CD4-positive, alpha-beta memory T cell (primary cell): ENCODE results near the gene ZBTB20. TPM values are rescaled to one million over a fixed set of nuclear protein-coding genes. Genes with fewer than 3 reads are reported as not detected.

ENCODE experiments used
- CTCF ChIA-PET: fragments of 350-600 bp; sonication (Branson Sonifier 250); formaldehyde crosslinking; loops from one replicate; lab custom pipeline; 2021; ENCODE audit warnings: inconsistent platforms; ENCODE audit not compliant: partially characterized antibody; lab: Charles Lee
- POLR2A ChIA-PET: fragments of 350-600 bp; sonication (Branson Sonifier 250); formaldehyde crosslinking; loops from one replicate; lab custom pipeline; 2021; ENCODE audit not compliant: partially characterized antibody; lab: Charles Lee
- DNase-seq, 5 donors: peaks; one replicate each; pipeline versions ENCODE4 v3.0.0 to v3.0.0-alpha.2; 2020 to 2022; ENCODE audit warnings: mixed read lengths in 1 of 5
- H3K27ac ChIP-seq: one replicate; pipeline ENCODE4 v1.7.0; 2013; ENCODE audit warnings: low read depth, low read length
- H3K27me3 ChIP-seq: 2 replicates; pipeline ENCODE4 v1.7.0; 2013; ENCODE audit warnings: mild to moderate bottlenecking, low read length, moderate library complexity; ENCODE audit not compliant: insufficient read depth
- H3K36me3 ChIP-seq: 2 replicates; pipeline ENCODE4 v1.7.0; 2013; ENCODE audit warnings: mild to moderate bottlenecking, low read length, moderate library complexity; ENCODE audit not compliant: insufficient read depth
- H3K4me1 ChIP-seq: 2 replicates; pipeline ENCODE4 v1.7.0; 2013; ENCODE audit warnings: mild to moderate bottlenecking, low read length, moderate library complexity; ENCODE audit not compliant: insufficient read depth
- H3K4me3 ChIP-seq, 2 donors: one replicate each; pipeline ENCODE4 v1.7.0; 2013; ENCODE audit warnings: low read length in 2 of 2, mild to moderate bottlenecking in 1 of 2
- H3K9me3 ChIP-seq, 2 donors: one replicate each; pipeline ENCODE4 v1.7.0; 2013; ENCODE audit warnings: low read length in 2 of 2, control low read depth in 1 of 2; ENCODE audit not compliant: control insufficient read depth in 1 of 2
- H3K27ac Mint-ChIP-seq, 7 donors: one replicate each; pipeline ENCODE4 v1.8.0; 2020 to 2021; ENCODE audit warnings: mixed read lengths in 7 of 7, mild to moderate bottlenecking in 6 of 7, inconsistent platforms in 3 of 7, moderate library complexity in 3 of 7
- H3K27me3 Mint-ChIP-seq, 2 donors: one replicate each; pipeline ENCODE4 v1.8.0; 2020 to 2021; ENCODE audit warnings: mixed read lengths in 2 of 2
- H3K36me3 Mint-ChIP-seq, 2 donors: one replicate each; pipeline ENCODE4 v1.8.0; 2020 to 2021; ENCODE audit warnings: mixed read lengths in 2 of 2, inconsistent platforms in 1 of 2, mild to moderate bottlenecking in 1 of 2
- H3K4me1 Mint-ChIP-seq, 4 donors: one replicate each; pipeline ENCODE4 v1.8.0; 2020 to 2021; ENCODE audit warnings: mixed read lengths in 4 of 4, mild to moderate bottlenecking in 1 of 4
- H3K4me3 Mint-ChIP-seq, 8 donors: one replicate each; pipeline ENCODE4 v1.8.0; 2020 to 2021; ENCODE audit warnings: mixed read lengths in 8 of 8, mild to moderate bottlenecking in 7 of 8, moderate library complexity in 6 of 8, inconsistent platforms in 3 of 8
- H3K9me3 Mint-ChIP-seq, 8 donors: one replicate each; pipeline ENCODE4 v1.8.0; 2020 to 2021; ENCODE audit warnings: mixed read lengths in 8 of 8, mild to moderate bottlenecking in 5 of 8, inconsistent platforms in 3 of 8, moderate library complexity in 1 of 8
- intact Hi-C: fragments of 100-400 bp; cut with micrococcal nuclease; formaldehyde crosslinking; loops from one replicate; pipeline ENCODE4 v1.15.1; 2023
- polyA plus RNA-seq, 2 donors: library from polyadenylated mRNA; unstranded; fragments of 300-500 nt; fragmentation: Illumina TruSeq; gene quantifications; one replicate each; pipeline ENCODE4 v1.2.3, GENCODE V29; 2021
- total RNA-seq, 2 experiments: library from RNA; stranded (reverse); gene quantifications; one replicate each; pipeline ENCODE4 v1.2.3, GENCODE V29; 2021

Gene ZBTB20
- total and polyA plus RNA-seq, 4 experiments from 2014 or later, result 21.9 to 58.4 (median 41.4) TPM

DNA sequence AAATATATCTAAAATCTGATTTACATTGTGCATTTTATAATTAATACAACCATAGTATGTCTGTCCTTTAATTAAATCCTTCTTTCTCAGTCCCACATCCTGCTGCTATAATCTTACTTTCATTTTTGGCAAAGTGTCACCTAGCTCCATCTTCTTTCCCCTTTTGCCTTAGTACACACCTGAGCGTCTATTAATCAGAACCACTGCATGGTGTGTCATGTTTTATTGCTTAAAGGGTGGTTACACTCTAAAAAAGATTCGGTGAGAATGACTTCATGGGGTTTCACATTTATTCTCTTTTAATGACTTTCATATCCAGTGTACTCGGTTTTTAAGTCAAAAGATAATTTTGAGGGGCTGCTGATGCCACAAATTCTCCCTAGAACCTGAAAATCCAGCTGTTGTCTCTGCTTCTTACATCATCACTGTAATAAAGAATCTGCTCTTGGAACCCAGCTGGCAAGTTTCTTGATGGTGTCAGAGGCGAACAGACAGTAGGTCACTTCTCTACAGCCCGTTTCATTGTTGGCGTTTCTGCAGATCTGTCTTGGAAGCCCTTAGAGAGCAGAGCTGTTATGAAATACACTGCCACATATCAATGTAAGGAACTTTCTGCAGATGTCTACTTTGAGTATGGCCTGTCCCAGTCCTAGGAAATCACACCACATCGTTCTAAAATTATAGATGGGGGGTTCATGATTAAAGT is 753.6 kb downstream of the ZBTB20 start:
- no peaks in the 10 kb centered on the region for H3K9me3 Mint-ChIP-seq
- peaks cover 13% of the 10 kb centered on the region for H3K4me1 ChIP-seq
- POLR2A ChIA-PET, result interaction anchor here (0.6 to 2.1 kb wide), 2 partner anchors 86 to 179 kb away, joined by 3 to 4 read pairs; no protein-coding TSS in a partner anchor
- peaks cover 34 to 43% (median 35%) of the 10 kb centered on the region in 4 donors for H3K4me1 Mint-ChIP-seq
- no peaks in the 10 kb centered on the region for H3K36me3 ChIP-seq
- intact Hi-C loops, result no loop called here
- H3K9me3 ChIP-seq, result no peaks in the 10 kb centered on the region
- no peak overlapping the region for H3K27ac ChIP-seq
- peak overlapping the region in 3 of 8 donors; percentile 4 to 31 (median 13) for H3K4me3 Mint-ChIP-seq
- peaks cover 2 to 7% of the 10 kb centered on the region in 2 donors for H3K36me3 Mint-ChIP-seq
- no peak overlapping the region for H3K4me3 ChIP-seq
- peak overlapping the region in 1 of 7 donors; percentile 42 for H3K27ac Mint-ChIP-seq
- H3K27me3 Mint-ChIP-seq, result no peaks in the 10 kb centered on the region
- H3K27me3 ChIP-seq, result no peaks in the 10 kb centered on the region
- DNase-seq, result no peak
- CTCF ChIA-PET, result interaction anchor here (1.1 to 1.3 kb wide), 3 partner anchors 9 to 238 kb away, joined by 3 to 7 read pairs (median 3); no protein-coding TSS in a partner anchor

GRCh38 chr3:114392831-114393230 is 754.3 kb downstream of the ZBTB20 start:
- no peaks in the 10 kb centered on the region for H3K9me3 ChIP-seq
- Mint-ChIP-seq H3K4me3 (no peak overlapping the region), H3K27me3 (no peaks in the 10 kb centered on the region), H3K27ac (no peak overlapping the region), H3K9me3 (no peaks in the 10 kb centered on the region), H3K36me3 (peaks cover 2 to 11% of the 10 kb centered on the region in 2 donors), H3K4me1 (peaks cover 37 to 49% (median 38%) of the 10 kb centered on the region in 4 donors)
- H3K4me3 ChIP-seq, result no peak overlapping the region
- H3K4me1 ChIP-seq, result peaks cover 14% of the 10 kb centered on the region
- no peak overlapping the region for H3K27ac ChIP-seq
- no peaks in the 10 kb centered on the region for H3K27me3 ChIP-seq
- intact Hi-C loops, result no loop called here
- DNase-seq, result no peak
- CTCF ChIA-PET, result interaction anchor here (1.1 to 1.3 kb wide), 4 partner anchors 9 to 238 kb away, joined by 3 to 7 read pairs (median 3); no protein-coding TSS in a partner anchor
- POLR2A ChIA-PET, result interaction anchor here (0.6 to 2.1 kb wide), 2 partner anchors 85 to 178 kb away, joined by 3 to 4 read pairs; no protein-coding TSS in a partner anchor
- H3K36me3 ChIP-seq, result no peaks in the 10 kb centered on the region

DNA sequence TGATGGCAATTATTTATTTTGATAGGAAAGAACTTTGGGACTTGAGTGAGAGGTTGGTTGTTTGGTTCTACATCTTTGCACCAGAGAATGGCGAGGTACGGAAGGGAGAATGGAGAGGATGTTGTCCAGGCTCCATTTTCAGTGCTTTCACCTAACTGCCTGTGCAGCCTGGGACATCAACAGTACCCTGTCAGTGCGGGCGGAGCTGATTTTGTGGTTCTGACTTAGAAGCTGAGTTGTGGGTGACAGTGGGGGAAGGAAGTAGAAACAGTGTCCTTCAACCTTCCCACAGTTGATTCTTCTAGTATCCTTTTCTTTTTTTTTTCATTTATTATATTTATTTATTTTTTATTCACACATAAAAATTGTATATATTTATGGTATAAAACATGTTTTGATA is 757.9 kb downstream of the ZBTB20 start:
- POLR2A ChIA-PET, result interaction anchor here (1.4 kb wide), 1 partner anchor 20 kb away, joined by 3 read pairs; no protein-coding TSS in a partner anchor
- CTCF ChIA-PET, result interaction anchor here (0.7 to 1.1 kb wide), 3 partner anchors 29 to 245 kb away, joined by 3 read pairs; no protein-coding TSS in a partner anchor
- DNase-seq, result peak; percentile 8 to 46 (median 16)

DNA sequence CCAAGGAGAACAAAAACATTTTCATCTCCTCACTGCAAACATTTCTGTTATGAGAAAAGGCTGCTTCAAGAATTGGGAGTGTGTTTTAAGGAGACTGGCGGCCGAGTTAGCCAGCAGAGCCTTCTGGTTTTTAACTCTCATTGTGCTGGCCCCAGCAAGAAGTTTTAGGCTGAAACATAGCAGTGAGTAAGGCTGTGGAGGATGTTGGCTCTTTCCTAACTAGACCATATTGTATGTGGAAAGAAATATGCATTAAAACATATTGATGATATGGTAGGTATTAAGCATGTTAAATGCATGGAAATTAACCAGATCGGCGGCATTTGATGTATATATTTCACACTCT is 762.6 kb downstream of the ZBTB20 start:
- ChIA-PET POLR2A (interaction anchor here (0.5 to 1.0 kb wide), 3 partner anchors 32 to 171 kb away, joined by 3 read pairs; no protein-coding TSS in a partner anchor), CTCF (interaction anchor here (0.6 to 8.8 kb wide), 25 partner anchors 8 to 237 kb away, joined by 3 to 76 read pairs (median 4); no protein-coding TSS in a partner anchor)
- H3K27me3 Mint-ChIP-seq, result no peaks in the 10 kb centered on the region
- Histone ChIP-seq H3K27me3 (no peaks in the 10 kb centered on the region), H3K27ac (no peak overlapping the region), H3K4me1 (peaks cover 18% of the 10 kb centered on the region), H3K9me3 (no peaks in the 10 kb centered on the region), H3K4me3 (no peak overlapping the region), H3K36me3 (no peaks in the 10 kb centered on the region)
- intact Hi-C loops, result loop anchor here (5.0 kb wide), 2 partner anchors 1308 to 1398 kb away; no protein-coding TSS in a partner anchor
- H3K36me3 Mint-ChIP-seq, result peaks cover 9 to 23% of the 10 kb centered on the region in 2 donors
- peaks cover 12 to 17% (median 15%) of the 10 kb centered on the region in 4 donors for H3K4me1 Mint-ChIP-seq
- H3K27ac Mint-ChIP-seq, result peak overlapping the region in 2 of 7 donors; percentile 57 to 60
- H3K9me3 Mint-ChIP-seq, result no peaks in the 10 kb centered on the region
- no peak for DNase-seq
- peak overlapping the region in 7 of 8 donors; percentile 74 to 89 (median 85) for H3K4me3 Mint-ChIP-seq

More for the DNA sequence above, 757.9 kb downstream of the ZBTB20 start:
- H3K4me1 Mint-ChIP-seq, result peaks cover 36 to 49% (median 39%) of the 10 kb centered on the region in 4 donors
- H3K27me3 Mint-ChIP-seq, result no peaks in the 10 kb centered on the region
- Histone ChIP-seq H3K9me3 (no peaks in the 10 kb centered on the region), H3K4me3 (no peak overlapping the region), H3K27ac (no peak overlapping the region), H3K27me3 (no peaks in the 10 kb centered on the region), H3K4me1 (peaks cover 20% of the 10 kb centered on the region), H3K36me3 (no peaks in the 10 kb centered on the region)
- peak overlapping the region in 5 of 8 donors; percentile 0 to 75 (median 43) for H3K4me3 Mint-ChIP-seq
- intact Hi-C loops, result no loop called here
- peak overlapping the region in 3 of 7 donors; percentile 1 to 80 (median 7) for H3K27ac Mint-ChIP-seq
- H3K9me3 Mint-ChIP-seq, result no peaks in the 10 kb centered on the region
- H3K36me3 Mint-ChIP-seq, result peaks cover 3 to 11% of the 10 kb centered on the region in 2 donors

DNA sequence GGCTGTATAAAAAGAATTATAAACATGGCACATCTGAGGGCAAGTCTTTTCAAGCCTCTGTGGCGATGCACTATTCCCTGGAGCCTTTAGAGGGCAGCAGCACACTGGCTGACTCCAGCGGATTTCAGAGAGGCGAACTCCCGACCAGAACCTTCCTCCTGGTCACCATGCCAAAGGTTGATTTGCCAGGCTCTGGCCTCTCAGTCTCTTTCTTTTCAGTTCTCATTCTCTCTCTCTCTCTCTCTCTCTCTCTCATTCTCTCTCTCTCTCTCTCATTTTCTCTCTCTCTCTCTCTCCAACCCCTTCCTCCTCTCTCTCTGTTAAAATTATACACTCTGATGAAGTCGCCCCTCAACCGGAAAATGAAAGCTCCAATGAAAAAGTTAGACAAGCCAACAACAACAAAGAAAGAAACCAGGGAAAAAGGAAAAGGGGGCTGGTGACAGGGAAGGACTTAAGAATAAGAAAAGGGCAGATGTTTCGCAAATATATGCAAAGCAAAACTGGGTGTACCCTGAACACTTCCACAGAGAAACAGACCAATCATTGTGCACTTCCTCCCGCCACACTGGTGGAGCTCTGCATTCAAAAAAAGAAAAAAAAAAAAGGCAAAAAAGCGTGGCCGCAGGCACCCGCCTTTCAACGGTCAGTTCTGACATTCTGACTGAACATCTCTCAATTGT is 763.1 kb downstream of the ZBTB20 start:
- ChIA-PET POLR2A (interaction anchor here (0.5 to 1.0 kb wide), 3 partner anchors 32 to 170 kb away, joined by 3 read pairs; no protein-coding TSS in a partner anchor), CTCF (interaction anchor here (0.6 to 8.8 kb wide), 29 partner anchors 9 to 235 kb away, joined by 3 to 76 read pairs (median 4); no protein-coding TSS in a partner anchor)
- H3K9me3 ChIP-seq, result no peaks in the 10 kb centered on the region
- Mint-ChIP-seq H3K9me3 (no peaks in the 10 kb centered on the region), H3K27ac (peak overlapping the region in 5 of 7 donors; percentile 38 to 76 (median 61)), H3K27me3 (no peaks in the 10 kb centered on the region), H3K4me3 (peak overlapping the region in 7 of 8 donors; percentile 74 to 89 (median 85)), H3K36me3 (peaks cover 10 to 22% of the 10 kb centered on the region in 2 donors), H3K4me1 (peaks cover 8 to 15% (median 12%) of the 10 kb centered on the region in 4 donors)
- intact Hi-C loops, result loop anchor here (1.0 to 5.0 kb wide), 4 partner anchors 34 to 1398 kb away; no protein-coding TSS in a partner anchor
- H3K36me3 ChIP-seq, result no peaks in the 10 kb centered on the region
- no peak overlapping the region for H3K27ac ChIP-seq
- peak; percentile 39 to 50 (median 47) for DNase-seq
- no peaks in the 10 kb centered on the region for H3K27me3 ChIP-seq
- peak overlapping the region in 1 of 2 donors; percentile 33 for H3K4me3 ChIP-seq
- H3K4me1 ChIP-seq, result peaks cover 16% of the 10 kb centered on the region

DNA sequence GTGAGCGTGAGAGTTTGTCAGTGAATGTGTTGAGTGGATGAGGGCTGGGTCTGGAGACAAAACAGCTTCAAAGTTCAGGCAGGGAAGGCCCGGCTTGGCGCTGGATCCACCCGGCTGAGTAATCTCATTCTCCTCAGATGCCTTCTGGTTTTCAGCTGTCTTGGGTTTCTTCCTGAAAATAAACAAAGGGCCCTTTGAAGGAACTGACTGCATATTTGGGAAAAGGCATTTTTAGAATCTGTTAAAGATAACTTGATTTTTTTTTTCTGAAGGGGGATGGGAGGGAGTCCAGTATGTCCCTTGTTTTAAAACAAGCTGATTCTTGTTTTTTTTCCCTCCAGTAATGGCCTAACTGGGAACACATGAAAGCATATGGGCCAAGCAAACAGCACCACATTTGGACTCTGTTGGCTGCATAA is 766.8 kb downstream of the ZBTB20 start:
- no peaks in the 10 kb centered on the region for H3K36me3 ChIP-seq

More for the DNA sequence above, 766.8 kb downstream of the ZBTB20 start:
- POLR2A ChIA-PET, result no interaction called here
- peaks cover 31 to 39% of the 10 kb centered on the region in 2 donors for H3K36me3 Mint-ChIP-seq
- H3K27ac Mint-ChIP-seq, result no peak overlapping the region
- peaks cover 0 to 8% (median 3%) of the 10 kb centered on the region in 4 donors for H3K4me1 Mint-ChIP-seq
- no peaks in the 10 kb centered on the region for H3K27me3 Mint-ChIP-seq
- no peaks in the 10 kb centered on the region for H3K9me3 ChIP-seq
- peaks cover 10% of the 10 kb centered on the region for H3K4me1 ChIP-seq
- H3K9me3 Mint-ChIP-seq, result no peaks in the 10 kb centered on the region
- H3K4me3 ChIP-seq, result no peak overlapping the region
- no peak for DNase-seq
- H3K27ac ChIP-seq, result no peak overlapping the region
- no peaks in the 10 kb centered on the region for H3K27me3 ChIP-seq
- intact Hi-C loops, result loop anchor here (5.0 kb wide), 2 partner anchors 1312 to 1402 kb away; no protein-coding TSS in a partner anchor
- H3K4me3 Mint-ChIP-seq, result no peak overlapping the region
- CTCF ChIA-PET, result interaction anchor here (0.9 to 8.8 kb wide), 3 partner anchors 41 to 167 kb away, joined by 5 to 76 read pairs (median 5); no protein-coding TSS in a partner anchor
